Iris pigment epithelial cell (primary cell): ENCODE measurements around the gene INTS3.
A peak's percentile ranks its signal among the peaks of the same experiment; 100 is the strongest.

Source experiments
- DNase-seq: peaks from one replicate; pipeline ENCODE4 v3.0.0-alpha.2; 2011; ENCODE audit warnings: low read depth

The INTS3 gene

DNA sequence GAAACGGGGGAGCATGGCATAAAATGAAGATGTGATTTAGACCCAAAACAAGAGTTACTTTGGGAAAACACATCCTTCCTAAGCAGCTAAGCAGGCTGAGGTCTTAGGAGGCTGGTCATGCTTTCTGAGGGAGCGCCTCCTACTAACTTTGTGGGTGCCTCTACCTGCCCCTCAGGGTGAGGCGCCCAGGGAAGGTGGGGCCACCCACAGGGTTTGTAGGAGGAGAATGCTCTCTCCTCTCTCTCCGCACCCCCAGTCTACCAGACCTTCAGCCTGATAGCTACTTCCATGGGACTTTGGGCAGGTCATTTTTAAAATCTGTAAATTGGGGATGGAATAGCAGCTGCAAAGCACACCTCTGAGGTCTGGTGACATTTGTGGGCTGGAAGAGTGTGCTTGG, 71.2 kb downstream of the INTS3 start:
- no peak for DNase-seq

DNA sequence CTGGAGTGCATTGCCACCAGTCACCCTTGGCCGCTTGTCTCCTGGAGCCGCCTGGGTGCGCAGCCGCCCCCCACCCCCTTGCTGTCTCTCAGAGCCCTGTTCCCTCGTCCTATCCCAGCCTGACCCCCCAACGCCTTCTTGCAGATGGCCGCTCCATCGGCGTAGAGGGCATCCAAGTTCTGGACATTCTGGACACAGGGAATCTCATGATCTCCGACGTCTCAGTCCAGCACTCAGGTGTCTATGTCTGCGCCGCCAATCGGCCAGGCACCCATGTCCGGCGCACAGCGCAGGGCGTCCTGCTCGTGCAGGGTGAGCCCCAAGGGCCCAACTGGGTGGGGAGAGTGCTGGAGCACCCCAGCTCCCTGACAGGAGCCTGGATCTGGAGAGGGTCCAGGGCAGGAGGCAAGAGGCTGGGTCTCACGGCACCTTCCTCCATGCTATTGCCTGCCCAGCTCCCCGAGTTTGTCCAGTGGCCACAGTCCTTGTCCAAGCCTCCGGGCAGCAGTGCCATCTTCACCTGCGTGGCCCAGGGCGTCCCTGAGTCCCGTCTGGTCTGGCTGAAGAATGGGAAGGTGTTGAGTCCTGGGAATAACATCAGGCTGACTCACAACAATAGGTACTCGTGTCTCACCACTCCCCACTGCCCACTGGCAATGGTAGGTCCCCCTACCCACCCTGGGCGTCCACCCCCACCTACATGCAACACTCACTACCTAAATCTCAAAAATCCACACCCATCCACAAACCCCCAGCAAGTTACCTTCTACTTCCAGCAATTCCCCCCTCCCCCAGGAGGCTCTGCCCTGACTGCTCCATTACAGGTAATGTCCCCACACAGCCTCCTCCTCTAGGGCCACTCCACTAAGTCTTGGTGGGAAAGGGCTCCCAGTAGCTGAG, 72.0 kb downstream of the INTS3 start:
- no peak for DNase-seq

DNA sequence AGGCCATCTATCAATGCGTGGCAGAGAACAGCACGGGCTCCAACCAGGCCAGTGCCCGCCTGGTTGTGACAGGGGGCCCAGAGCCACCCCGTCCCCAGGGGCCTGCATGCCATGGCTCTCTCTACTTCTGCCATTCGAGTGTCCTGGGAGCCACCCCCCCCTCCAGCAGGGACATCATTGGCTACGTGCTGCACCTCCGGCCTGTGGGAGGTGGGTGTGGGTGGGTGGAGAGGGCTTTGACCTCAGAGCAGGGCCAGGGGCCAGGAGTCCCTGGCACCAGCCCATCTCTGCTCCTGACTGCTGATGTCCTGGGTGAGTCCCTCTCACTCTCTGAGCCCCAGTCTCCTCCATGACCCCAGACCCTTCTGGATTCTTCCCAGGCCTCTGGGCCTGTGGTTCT, 72.7 kb downstream of the INTS3 start:
- DNase-seq: no peak

DNA sequence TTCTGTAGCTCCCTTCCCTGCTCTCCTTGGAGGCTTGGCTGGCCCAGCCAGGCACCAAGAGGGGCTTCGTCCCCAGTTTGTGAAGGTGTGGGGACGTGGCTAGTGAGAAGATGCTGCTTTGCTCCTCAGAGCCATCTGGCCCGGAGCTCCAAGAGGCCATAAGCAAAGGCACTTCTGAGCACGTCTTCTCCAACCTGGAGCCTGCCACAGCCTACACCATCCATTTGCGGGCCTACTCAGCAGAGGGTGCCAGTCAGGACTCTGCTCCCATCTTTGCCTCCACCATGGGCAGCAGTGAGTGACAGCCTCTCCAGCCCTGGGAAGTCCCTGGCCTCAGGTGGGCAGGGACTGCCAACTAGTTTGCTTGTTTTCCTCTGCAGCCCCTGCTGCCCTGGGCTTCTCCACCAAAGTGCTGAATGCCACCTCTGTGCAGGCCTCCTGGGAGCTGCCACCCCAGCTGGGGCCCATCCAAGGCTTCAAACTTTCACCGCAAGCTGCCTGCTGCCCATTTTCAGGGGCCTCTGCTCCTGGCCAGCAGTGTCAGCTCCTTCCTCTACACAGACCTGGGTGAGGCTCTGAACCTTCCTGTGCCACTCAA, 73.3 kb downstream of the INTS3 start:
- DNase-seq: no peak

DNA sequence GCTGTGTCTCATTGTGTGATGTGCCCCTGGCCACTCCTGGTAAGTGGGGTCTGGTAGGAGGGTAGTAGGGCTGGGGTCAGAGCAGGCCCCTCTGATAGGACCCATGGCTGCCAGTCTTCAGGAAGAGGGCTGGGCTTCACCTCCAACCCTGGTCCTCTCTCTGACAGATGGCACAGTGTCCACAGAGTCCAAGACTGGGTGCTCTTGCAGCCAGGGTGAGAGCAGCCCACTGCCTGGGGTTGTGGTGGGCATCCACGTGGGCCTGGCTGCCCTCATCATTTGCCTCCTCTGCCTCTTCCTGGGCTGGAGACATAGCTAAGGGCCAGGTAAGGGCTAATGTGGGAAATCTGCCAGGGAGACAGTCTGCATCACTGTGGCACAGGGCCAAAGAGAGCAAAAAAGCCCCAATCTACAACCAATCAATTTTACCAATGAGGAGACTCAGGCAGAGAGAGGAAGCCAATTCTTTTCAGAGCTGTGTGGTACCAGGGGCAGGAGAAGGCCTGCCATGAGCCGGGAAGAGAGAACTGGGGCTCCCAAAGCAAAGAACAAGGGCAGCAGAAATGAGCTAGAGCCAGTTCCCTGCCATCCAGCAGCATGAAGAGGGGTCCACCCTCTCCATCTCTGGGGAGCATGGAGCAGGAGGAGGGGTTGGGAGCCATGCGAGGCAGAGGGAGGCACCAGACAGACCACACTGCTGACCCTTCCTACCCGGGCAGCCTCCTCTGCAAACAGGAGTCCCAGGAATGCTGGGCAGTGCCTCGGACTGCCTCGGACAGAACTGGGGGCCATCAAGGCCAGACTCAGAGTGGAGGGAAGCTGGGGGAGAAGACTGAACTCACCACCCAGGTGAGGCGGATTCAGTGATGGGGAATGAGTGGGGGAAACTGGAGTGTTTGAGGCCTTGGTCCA, 74.2 kb downstream of the INTS3 start:
- DNase-seq: no peak

DNA sequence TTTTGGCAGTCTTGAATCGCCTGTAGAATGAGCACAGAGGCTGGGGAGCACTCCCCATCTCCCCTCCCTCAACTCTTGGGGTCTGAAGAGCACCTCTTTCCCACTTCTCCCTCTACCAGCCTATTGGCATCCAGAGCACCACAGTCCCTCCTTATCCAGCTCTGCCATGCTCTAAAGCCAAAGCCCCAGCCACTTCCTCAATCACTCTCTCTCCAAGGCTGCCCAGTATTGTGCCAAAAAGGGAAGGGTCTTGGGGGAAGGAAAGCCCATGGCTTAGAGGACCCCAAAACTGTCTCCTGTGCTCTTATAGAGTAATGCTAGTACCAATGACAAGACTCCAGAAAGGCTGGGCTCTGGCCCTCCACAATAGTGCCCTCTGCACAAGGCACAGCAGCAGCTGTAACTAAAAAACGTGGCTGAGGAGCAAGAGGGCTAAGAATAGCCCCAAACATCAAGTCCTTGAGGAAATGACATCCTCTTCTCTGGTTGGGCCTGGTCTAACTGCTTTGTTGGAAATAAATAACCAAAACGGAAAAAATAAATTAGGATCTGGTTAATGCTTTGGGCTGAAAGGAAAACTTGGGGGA, 75.7 kb downstream of the INTS3 start:
- no peak for DNase-seq

DNA sequence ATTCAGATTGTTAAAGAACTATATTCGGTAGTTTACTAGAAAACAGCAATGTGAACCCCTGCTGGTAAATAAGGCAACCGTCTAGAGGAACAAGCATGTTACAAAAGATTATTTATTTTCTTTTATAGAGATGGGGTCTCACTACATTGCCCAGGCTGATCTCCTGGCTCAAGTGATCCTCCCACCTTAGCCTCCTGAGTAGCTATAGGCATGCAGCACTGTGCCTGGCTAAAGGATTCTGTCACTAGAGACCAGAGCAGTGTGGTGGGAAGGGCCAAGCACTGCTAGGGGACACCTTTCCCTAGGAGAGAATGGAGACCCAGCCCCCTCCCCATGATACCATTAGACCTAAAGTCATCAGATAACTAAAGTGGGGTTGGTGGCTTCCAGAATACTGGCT, 76.3 kb downstream of the INTS3 start:
- no peak for DNase-seq

DNA sequence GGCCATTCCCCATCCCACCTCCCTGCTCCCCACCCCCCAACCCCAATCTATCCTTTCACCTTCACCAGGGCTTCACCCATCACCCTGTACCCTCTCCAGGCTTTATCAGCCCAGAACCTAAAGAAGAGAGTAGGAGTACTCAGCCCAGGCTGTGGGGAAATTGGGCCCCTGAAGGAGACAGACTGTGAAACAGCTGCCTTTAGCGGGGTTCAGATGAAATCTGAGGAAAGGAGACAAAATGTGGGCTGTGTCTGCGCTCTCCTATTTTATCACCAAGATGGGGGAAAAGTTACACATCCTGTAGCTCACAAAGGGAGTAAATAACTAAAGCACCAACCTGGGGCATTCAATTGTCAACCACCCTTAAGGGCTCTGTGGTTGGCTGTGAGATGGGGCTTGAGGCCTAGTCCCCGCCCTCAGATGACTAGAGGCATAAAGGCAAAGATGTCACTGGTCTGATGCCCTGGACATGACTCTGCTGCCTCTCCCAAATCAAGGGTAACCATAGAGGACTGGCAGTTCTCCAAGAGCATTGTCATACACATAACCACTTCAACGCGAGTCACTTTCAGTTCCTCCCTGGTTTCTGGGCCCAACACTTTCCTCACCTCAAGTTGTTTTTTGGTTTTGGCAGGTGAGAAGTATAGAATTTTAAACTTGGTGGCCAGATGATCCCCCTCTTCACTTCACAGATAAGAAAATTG, 77.3 kb downstream of the INTS3 start:
- peak; percentile 77 for DNase-seq

DNA sequence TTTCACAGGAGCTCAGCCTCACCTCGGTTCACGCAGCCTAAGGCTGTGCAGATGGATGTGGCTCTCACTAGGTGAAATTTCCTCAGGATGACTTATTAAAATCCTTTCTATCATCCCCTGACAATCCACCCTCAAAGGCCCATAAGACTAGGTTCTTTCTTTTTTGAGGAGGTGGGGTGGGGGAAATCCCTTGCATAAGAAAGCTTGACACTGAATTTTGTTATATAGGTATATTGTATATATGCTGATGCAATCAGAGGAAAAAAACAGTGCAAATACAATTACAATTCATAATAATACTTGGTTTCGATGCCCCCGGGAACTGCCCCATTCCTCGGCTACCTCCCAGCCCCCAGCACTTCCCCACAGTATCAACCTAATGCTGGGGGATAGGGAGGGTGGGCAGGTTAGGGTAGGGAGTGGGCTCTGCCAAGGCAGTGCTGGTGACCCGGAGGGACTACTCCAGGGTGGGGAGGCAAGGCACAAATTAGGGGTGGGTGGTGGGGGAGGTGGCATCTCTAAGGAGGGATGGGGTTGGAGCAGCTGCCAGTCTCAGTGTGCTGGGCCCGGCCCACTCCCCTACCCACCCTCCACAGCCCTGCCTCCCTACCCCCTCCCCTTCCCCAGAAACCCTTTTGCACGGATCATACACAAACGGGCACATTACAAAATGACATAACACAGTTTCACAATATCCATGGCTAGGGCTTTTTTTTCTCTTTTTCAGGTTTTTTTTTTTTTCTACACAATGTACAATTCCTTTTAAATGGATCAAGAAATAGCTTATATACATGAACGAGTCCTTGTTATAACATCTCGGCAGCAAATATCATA, 78.3 kb downstream of the INTS3 start:
- no peak for DNase-seq

DNA sequence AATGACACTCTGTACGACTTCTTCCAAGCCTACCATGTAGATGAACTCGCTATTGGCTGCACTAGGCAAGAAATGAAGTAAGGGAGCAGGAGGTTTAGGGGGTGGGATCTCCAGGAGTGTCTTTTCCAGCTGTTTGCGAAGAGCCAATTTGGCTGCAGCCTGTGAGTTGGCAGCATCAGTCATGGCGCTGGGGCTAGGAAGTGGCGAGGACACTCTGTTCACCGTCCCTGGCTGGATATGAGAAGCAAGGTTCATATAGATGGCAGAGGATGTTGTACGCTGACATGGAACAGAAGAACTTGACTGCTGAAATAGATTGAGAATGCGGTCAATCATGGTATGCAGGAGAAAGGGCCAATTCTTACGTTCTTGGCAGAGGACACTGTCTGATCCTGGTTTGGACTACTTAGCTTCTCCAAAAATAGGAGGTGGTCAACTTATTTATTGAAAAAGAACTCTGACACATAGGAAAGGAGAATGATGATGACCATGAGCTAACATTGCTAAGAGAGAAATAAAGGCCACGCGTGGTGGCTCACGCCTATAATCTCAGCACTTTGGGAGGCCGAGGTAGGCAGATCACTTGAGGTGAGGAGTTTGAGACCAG, 88.5 kb downstream of the INTS3 start:
- no peak for DNase-seq

DNA sequence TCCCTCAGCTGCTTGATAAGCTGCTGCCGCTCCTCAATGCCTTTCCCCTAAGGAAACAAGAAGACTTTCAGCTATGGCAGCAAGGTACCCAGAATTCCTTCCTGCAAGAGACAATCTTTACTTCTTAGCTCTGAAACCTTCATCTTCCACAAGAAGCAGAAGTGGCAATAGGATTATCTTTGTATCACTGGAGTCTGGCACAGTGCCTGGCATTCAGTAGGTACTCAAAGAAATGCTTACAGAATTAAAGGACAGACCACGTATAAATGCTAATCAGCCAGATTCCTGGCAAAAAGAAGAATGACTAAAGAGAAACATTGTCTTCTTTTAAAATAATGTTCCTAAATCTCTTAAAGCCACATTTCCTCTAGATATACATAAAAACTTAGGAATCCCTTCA, 91.0 kb downstream of the INTS3 start:
- DNase-seq: no peak
